ENCODE data around the gene STAT3.

The STAT3 gene

DNA sequence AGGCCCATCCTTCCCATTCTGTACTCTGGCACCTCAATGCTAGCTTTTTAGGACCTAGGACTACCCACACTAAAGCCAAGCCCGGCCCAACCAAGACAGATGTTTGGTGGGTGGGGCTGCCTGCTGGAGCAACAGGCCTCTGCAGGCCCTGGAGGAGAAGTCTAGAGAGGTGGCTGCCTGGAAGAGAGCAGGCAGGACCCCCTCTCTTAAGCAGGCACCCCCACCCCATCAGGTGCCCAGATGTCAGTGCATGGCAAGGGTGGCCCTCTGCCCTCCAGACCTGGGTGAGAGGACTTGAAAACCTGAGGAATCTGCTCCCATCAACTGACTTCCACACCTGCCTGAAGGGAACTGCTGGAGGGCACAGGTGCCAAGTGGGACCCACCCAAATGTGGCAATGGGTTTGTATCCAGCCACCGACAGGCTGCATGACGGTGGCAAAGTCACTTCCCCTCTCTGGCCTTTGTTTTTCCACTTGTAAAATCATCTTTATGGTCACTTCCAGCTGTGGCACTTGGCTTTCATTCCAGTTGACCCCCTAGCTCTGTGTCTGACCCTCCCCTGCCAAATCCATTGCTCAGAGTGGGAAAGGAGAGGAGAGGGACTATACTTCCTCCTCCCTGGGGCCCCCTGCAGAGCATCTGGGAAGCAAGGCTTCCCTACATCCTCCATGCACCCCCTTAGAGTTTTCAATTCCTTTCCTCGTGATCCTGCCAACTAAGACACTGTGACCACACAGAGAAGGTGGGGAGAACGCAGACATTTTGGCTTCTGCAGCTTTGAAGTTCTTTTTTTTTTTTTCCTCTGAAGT, 101.6 kb downstream of the STAT3 start:
- Mint-ChIP-seq H3K36me3 (ENCODE audit: low read depth) (peaks cover 27% of the 10 kb centered on the region), H3K4me3 (peak overlapping the region; percentile 97), H3K9me3 (no peaks in the 10 kb centered on the region), H3K27me3 (no peaks in the 10 kb centered on the region), H3K4me1 (peaks cover 54% of the 10 kb centered on the region), H3K27ac (peak overlapping the region; percentile 98)
- no peak for ATAC-seq
- DNase-seq: no peak

DNA sequence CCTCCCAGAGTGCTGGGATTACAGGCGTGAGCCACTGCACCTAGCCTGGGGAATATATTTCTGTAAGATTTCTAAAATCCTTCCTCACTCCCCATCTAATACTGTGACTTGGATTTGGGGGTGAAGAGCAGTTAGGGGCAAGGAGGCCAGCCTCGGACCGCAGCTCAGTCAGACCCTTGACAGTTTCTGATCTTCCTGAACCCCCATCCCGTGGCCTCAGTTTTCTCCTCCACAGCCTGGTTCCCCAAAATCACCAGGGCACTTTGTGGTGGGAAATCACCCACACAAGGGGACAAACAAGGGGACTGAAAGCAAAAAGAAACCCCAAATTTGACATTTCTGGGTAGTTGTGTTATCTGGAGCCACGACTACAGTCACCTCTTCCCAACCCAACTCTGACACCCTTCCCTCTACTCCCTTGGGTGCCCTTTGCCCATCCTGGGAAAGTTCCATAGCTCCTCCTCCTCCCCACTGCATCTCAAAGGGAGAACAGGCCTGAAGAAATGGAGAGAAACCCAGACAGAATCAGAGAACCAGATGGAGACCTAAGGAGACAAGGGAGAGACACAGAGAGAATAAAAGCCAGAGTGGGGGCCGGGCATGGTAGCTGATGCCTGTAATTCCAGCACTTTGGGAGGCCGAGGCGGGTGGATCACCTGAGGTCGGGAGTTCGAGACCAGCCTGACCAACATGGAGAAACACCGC, 102.7 kb downstream of the STAT3 start:
- Mint-ChIP-seq H3K9me3 (no peaks in the 10 kb centered on the region), H3K4me3 (peak overlapping the region; percentile 97), H3K4me1 (peaks cover 44% of the 10 kb centered on the region), H3K27ac (peak overlapping the region; percentile 98), H3K27me3 (no peaks in the 10 kb centered on the region), H3K36me3 (ENCODE audit: low read depth) (peaks cover 19% of the 10 kb centered on the region)
- ATAC-seq (no peak), DNase-seq (no peak)

DNA sequence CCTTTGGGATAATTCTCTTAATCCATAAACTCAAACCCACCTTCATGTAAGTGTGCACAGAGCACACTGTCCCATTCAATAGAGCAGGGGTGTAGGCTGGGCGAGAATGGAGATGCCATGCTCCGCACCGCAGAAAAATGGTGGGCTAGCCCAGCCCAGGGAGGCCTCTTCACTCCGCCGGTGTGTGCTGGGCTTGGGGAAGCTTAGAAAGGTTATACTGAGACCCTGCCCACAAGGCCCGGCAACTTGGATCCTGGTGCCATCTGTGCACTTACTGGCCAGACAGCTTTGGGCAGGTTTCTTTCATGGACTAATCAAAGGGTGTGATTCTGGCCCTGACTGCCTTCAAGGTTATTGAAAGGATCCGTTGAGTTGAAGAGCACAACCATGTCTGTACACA, 103.7 kb downstream of the STAT3 start:
- DNase-seq: no peak
- Mint-ChIP-seq H3K27ac (no peak overlapping the region), H3K4me1 (peaks cover 38% of the 10 kb centered on the region), H3K36me3 (ENCODE audit: low read depth) (peaks cover 11% of the 10 kb centered on the region), H3K4me3 (no peak overlapping the region), H3K9me3 (no peaks in the 10 kb centered on the region), H3K27me3 (no peaks in the 10 kb centered on the region)
- no peak for ATAC-seq

DNA sequence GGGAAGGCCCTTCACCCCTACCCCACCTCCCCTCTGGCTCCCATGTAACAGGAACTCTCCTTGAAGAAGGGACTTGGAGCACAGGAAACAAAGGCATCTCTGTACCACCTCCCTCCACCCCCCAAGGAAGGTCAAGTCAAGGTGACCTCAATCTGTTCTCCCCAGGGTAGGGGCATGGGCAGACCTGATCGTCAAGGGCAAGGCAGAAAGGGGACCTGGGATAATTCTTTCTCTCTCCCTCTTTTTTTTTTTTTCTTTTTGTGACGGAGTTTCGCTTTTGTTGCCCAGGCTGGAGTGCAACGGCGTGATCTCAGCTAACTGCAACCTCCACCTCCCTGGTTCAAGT, 104.2 kb downstream of the STAT3 start:
- DNase-seq (no peak), ATAC-seq (no peak)
- H3K9me3 Mint-ChIP-seq: no peaks in the 10 kb centered on the region
- peaks cover 7% of the 10 kb centered on the region for H3K36me3 Mint-ChIP-seq (ENCODE audit: low read depth)
- peak overlapping the region; percentile 26 for H3K27ac Mint-ChIP-seq
- peaks cover 38% of the 10 kb centered on the region for H3K4me1 Mint-ChIP-seq
- H3K27me3 Mint-ChIP-seq: no peaks in the 10 kb centered on the region
- no peak overlapping the region for H3K4me3 Mint-ChIP-seq

DNA sequence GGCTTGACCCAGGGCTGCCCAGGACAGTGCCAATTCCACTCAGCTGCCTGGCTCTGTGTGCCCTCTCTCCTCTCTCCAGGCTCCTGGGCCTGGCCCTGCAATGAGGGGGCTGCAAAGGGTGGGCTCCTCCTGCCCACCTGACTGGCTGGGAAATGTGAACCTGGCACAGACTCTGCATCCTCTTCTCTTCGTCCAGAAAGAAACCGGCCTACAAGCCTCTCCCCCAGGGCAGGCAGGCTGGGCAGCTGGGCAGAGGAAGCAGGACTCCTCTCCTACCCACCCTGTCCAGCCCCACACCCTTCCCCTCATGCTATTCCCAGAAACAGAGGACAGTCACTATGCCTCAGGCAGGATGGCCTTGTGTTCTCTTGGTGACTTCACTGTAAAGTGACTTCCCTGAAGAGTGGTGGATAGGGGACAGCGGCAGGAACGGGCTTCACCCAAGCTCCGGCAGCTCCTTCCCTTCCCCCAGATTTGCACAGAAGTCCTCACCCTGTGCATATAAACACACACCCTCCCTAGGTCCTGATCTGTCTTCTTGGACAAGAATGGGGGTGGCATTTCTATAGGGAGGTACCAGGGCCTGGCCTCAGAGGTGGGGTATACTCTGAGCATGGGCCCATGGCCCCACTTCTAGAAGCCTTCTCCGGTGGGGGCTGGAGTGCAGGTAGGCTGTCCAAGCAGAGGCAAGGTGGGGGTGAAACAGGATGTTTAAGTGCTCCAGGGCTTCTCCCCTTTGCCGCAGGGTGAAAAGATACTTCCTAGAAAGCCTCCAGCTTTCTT, 104.8 kb downstream of the STAT3 start:
- ATAC-seq (no peak), DNase-seq (no peak)
- Mint-ChIP-seq H3K27ac (no peak overlapping the region), H3K4me1 (peaks cover 38% of the 10 kb centered on the region), H3K27me3 (no peaks in the 10 kb centered on the region), H3K4me3 (no peak overlapping the region), H3K36me3 (ENCODE audit: low read depth) (peaks cover 6% of the 10 kb centered on the region), H3K9me3 (no peaks in the 10 kb centered on the region)

DNA sequence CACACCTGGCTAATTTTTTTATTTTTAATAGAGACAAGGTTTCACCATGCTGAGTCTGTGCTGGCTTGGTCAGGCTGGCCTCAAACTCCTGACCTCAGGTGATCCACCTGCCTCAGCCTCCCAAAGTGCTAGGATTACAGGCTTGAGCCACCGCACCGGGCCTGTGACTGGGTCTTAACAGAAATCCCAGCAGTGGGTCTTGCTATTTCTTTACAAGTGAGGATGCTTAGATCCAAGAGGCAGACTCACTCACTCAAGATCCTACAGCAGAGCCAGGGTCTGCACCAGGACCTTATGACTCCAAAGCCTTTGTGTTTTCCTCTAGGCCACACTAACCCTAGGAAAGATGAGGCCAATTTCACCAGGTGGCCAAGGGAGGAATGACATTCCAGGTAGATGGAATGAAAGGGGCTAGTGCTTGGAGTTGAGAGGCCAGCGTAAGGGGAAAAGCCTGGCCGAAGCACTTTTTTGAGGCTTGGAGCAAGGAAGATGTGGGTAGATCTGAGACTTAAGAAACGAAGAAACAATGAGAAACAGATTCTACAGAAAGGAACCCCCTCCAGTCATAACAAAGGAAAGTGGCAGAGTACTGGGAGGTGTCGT, 105.7 kb downstream of the STAT3 start:
- H3K4me1 Mint-ChIP-seq: peaks cover 38% of the 10 kb centered on the region
- H3K27me3 Mint-ChIP-seq: no peaks in the 10 kb centered on the region
- no peak for ATAC-seq
- no peaks in the 10 kb centered on the region for H3K9me3 Mint-ChIP-seq
- H3K27ac Mint-ChIP-seq: peak overlapping the region; percentile 79
- peaks cover 10% of the 10 kb centered on the region for H3K36me3 Mint-ChIP-seq (ENCODE audit: low read depth)
- DNase-seq: no peak
- H3K4me3 Mint-ChIP-seq: no peak overlapping the region

DNA sequence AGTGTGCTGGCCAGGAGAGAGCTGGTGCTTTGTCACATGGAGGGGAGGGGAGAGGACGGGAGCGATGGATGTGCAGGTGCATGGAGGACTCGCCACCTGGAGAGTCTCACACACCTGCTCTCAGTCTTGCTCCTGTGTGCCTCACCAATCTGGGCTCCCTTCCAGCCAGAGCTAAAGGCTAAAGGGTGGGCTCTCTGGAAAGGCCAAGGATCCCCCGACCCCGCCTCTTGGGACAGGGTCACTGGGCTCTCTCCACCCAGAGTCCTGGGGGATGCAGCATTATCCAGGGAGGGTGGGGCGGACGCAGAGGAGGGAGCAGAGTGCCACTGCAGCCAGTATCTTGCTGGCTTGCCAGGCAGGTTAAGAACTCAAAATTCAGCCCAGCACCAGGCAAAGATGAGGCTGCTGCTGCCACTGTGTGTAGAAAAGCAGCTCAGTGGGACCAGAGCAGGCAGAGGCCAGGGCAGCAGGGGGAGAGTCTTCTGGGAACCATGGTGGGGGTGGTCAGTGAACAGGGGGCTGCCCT, 106.6 kb downstream of the STAT3 start:
- DNase-seq (no peak), ATAC-seq (no peak)
- no peaks in the 10 kb centered on the region for H3K9me3 Mint-ChIP-seq
- no peaks in the 10 kb centered on the region for H3K27me3 Mint-ChIP-seq
- H3K4me3 Mint-ChIP-seq: no peak overlapping the region
- H3K27ac Mint-ChIP-seq: no peak overlapping the region
- peaks cover 40% of the 10 kb centered on the region for H3K4me1 Mint-ChIP-seq
- peaks cover 10% of the 10 kb centered on the region for H3K36me3 Mint-ChIP-seq (ENCODE audit: low read depth)

DNA sequence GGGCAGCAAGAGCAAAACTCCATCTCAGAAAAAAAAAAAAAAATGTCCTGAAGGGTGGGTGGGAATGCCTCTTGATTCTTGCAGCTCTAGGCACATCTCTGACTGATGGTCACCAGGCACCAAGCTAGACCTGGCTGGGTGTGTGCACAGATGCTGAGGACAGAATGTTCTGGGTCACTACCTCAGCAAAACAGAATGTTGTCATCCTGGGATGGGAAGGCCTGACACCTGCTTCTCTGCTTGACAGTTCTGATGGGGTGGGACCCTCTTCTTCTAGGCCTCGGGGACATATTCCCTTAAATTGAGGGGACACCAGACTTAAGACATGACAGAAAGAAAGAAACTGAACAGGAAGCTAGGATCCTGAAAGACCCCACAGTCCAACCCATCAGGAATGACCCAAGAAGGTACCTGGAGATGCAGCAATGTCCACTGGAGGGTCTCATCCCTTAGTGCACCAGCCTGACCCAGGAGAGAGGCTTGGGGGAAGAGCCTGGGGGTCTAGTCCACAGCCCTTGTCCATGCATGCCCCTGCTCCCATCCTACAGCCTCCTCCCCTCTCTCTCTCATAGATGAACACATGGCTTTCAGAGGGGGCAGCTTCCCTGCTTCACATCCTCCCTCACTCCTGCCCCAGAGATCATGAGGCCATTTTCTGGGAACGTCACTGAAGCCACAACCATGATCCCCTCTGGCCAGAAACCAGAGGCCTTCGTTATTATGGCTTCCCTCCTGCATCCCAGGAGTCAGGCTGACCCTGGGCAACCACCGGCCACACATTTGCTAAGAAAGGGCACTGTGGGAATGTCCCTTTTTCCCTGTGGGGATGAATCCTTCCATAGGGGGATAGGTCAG, 108.2 kb downstream of the STAT3 start:
- no peak for DNase-seq
- no peak overlapping the region for H3K27ac Mint-ChIP-seq
- no peaks in the 10 kb centered on the region for H3K9me3 Mint-ChIP-seq
- H3K27me3 Mint-ChIP-seq: no peaks in the 10 kb centered on the region
- ATAC-seq: no peak
- peaks cover 30% of the 10 kb centered on the region for H3K4me1 Mint-ChIP-seq
- H3K4me3 Mint-ChIP-seq: no peak overlapping the region
- H3K36me3 Mint-ChIP-seq (ENCODE audit: low read depth): peaks cover 12% of the 10 kb centered on the region

DNA sequence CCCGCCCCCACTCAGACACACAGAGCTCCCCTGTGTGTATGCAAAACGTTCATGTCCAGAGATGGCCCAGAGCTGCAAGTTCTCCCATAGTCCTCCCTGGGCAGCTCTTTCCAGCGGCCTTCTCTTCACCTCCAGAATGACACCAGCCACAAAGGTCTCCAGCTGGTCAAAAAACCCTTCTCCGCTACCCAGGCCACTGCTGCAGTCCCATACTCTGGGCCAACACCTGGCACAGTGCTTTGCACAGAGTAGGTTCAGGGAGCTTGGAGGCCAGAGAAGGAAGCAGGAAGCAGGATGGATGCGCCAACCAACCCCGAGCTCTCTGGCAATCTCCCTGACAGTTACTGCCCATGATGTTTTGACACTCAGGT, 110.9 kb downstream of the STAT3 start:
- ATAC-seq (no peak), DNase-seq (no peak)
- H3K36me3 Mint-ChIP-seq (ENCODE audit: low read depth): peaks cover 24% of the 10 kb centered on the region
- no peaks in the 10 kb centered on the region for H3K27me3 Mint-ChIP-seq
- peaks cover 37% of the 10 kb centered on the region for H3K4me1 Mint-ChIP-seq
- H3K4me3 Mint-ChIP-seq: peak overlapping the region; percentile 74
- no peaks in the 10 kb centered on the region for H3K9me3 Mint-ChIP-seq
- peak overlapping the region; percentile 82 for H3K27ac Mint-ChIP-seq

DNA sequence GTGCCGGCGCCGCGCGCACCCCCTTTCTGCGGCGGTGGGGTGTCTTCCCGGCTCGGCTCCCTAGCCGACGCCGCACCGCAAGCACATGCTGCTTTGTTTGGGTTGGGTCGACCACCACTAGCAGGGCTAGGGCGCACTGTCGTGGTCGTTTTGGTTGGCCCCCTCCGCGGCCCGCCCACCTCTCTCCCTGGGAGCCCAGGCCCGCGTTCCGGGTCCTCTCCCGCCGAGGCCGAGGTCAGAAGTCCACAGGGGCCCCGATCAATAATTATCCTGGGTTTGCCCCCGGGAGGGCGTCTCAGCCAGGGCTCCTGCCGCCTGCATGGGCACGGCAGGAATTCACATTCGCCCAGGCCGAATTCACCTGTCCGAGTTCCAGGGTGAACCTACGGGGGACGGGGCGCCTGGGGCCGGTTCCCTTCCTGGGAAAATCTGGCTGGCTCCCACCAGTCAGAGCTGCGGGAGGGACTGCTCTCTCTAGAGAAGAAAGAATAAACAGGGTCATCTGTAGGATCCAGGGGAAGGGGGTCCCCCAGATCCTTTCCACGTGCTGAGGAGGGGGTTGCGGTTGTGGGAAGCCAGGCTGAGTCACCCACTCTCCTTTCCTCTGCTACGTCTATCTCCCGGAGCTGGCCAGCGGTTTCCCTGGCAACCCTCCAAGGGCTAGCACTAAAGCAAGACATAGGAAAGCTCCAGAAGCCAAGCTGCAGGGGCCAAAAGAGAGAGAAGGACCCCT, 111.5 kb downstream of the STAT3 start:
- Mint-ChIP-seq H3K9me3 (no peaks in the 10 kb centered on the region), H3K27ac (peak overlapping the region; percentile 82), H3K4me3 (peak overlapping the region; percentile 74), H3K27me3 (no peaks in the 10 kb centered on the region), H3K4me1 (peaks cover 42% of the 10 kb centered on the region), H3K36me3 (ENCODE audit: low read depth) (peaks cover 24% of the 10 kb centered on the region)
- ATAC-seq (no peak), DNase-seq (peak; percentile 39)

DNA sequence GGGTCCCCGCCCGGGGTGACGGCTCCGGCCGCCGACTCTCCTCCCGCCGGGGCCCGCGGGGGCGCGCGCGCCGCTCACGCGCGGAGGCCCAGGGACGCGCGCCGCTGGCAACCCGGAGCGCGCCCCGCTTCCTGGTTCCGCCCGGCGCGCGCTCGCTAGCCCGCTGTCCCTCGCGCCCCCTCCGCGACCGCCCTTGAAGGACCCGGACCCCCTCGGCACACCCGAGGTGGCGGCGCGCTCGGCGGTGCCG, 112.0 kb downstream of the STAT3 start, which contains the start of gene STAT5B:
Gene STAT5B (minus strand): TSS at position 33 of the 250 bp plus-strand sequence. CDS start 44,264 bp downstream, outside the sequence.
- DNase-seq (peak; percentile 72), ATAC-seq (peak; percentile 51)
- H3K36me3 Mint-ChIP-seq (ENCODE audit: low read depth): peaks cover 24% of the 10 kb centered on the region
- peak within 1 kb of the TSS; percentile 95 for H3K4me3 Mint-ChIP-seq
- no peaks in the 10 kb centered on the region for H3K9me3 Mint-ChIP-seq
- peaks cover 47% of the 10 kb centered on the region for H3K4me1 Mint-ChIP-seq
- peak within 1 kb of the TSS; percentile 94 for H3K27ac Mint-ChIP-seq
- no peaks in the 10 kb centered on the region for H3K27me3 Mint-ChIP-seq

DNA sequence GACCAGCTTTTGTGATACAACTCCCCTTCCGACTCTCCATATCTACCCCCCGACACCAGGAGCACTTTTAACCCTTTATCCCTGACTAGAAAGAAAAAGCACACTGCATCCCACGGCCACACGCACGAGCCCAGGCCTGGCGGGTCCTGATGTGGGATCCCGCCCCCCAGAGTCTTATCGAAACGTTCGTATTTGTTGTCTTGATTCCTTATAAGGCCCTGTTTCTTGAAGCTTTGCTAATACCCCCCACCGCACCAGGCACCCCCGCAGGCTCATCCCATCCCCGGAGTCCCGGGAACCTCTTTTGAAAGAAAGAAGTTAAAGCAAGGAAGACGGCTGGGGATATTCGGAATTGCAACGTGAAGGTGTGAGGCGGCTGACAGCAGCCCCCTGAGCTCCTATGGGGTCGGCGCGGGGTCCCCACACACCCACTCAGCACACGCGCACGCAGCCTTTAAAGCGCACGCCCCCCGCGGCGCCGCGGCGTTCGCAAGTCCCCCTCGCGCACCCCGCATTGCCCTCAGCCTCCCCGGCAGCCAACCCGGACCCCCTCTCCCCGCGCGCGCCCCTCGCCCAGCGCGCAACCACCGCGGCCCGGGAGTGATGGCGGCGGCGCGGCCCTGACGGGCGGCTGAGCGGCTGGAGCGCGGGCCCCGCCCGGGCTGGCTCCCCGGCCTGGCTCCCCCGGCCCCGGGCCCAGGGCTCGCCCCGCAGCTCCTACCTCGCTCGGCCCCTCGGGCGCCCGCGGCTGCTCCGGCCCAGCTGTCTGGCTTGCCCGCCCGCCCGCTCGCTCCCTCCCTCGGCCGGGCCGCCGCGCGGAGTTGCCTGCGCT, 112.5 kb downstream of the STAT3 start:
- Mint-ChIP-seq H3K9me3 (no peaks in the 10 kb centered on the region), H3K4me3 (peak overlapping the region; percentile 95), H3K27ac (peak overlapping the region; percentile 94), H3K36me3 (ENCODE audit: low read depth) (peaks cover 24% of the 10 kb centered on the region), H3K27me3 (no peaks in the 10 kb centered on the region), H3K4me1 (peaks cover 53% of the 10 kb centered on the region)
- ATAC-seq (peak; percentile 38), DNase-seq (peak; percentile 41)

Measured in activated naive CD8-positive, alpha-beta T cell treated with anti-CD3 and anti-CD28 coated beads, Interleukin-2, amount 50 U/mL, for 24 hours (primary cell).